HepG2 (cell line): ENCODE data around the gene NKPD1. TPM values are rescaled to one million over a fixed set of nuclear protein-coding genes. Genes with fewer than 3 reads are reported as not detected.

Source experiments
- ELF1 ChIP-seq: sonication (generic); formaldehyde crosslinking; IDR thresholded peaks from 2 replicates; pipeline ENCODE4 v1.4.0; 2020; ENCODE audit warnings: missing genetic modification reagents
- FOXK1 ChIP-seq: sonication (generic); formaldehyde crosslinking; IDR thresholded peaks from 2 replicates; pipeline ENCODE4 v1.4.0; 2020; ENCODE audit warnings: low read depth, missing genetic modification reagents, borderline replicate concordance
- HNF1A ChIP-seq, 2 experiments: sonication (generic) in 1 of 2; formaldehyde crosslinking in 1 of 2; IDR thresholded peaks; 2 replicates each; pipeline versions ENCODE4 v1.4.0 to v1.6.1; 2016 to 2020; ENCODE audit warnings: borderline replicate concordance in 1 of 2, low read depth in 1 of 2, mild to moderate bottlenecking in 1 of 2, missing genetic modification reagents in 1 of 2
- LCORL ChIP-seq, 2 experiments: fragments of 450-650 bp in 1 of 2; sonication (generic) in 1 of 2; formaldehyde crosslinking in 1 of 2; IDR thresholded peaks; 2 replicates each; pipeline versions ENCODE4 v1.5.0 to v1.6.1; 2017 to 2020; ENCODE audit warnings: antibody characterized with exemption in 1 of 2, missing genetic modification reagents in 1 of 2
- NFE2 ChIP-seq: sonication (generic); formaldehyde crosslinking; IDR thresholded peaks from 2 replicates; pipeline ENCODE4 v1.4.0; 2020; ENCODE audit warnings: missing genetic modification reagents
- PRDM10 ChIP-seq: sonication (generic); formaldehyde crosslinking; IDR thresholded peaks from 2 replicates; pipeline ENCODE4 v1.4.0; 2020; ENCODE audit warnings: low read depth, missing genetic modification reagents
- RNF2 ChIP-seq: fragments of 450-650 bp; conservative IDR thresholded peaks from 2 replicates; pipeline ENCODE4 v1.6.1; 2016; ENCODE audit warnings: low read depth
- SMYD3 ChIP-seq: sonication (generic); formaldehyde crosslinking; IDR thresholded peaks from 2 replicates; pipeline ENCODE4 v1.8.1; 2023; ENCODE audit warnings: mild to moderate bottlenecking, missing genetic modification reagents
- SNAPC4 ChIP-seq: sonication (generic); formaldehyde crosslinking; IDR thresholded peaks from 2 replicates; pipeline ENCODE4 v1.4.0; 2020; ENCODE audit warnings: mild to moderate bottlenecking, missing genetic modification reagents
- ZNF3 ChIP-seq: IDR thresholded peaks from 2 replicates; pipeline ENCODE4 v1.7.0; 2017; ENCODE audit warnings: inconsistent platforms
- ZSCAN20 ChIP-seq: sonication (generic); formaldehyde crosslinking; IDR thresholded peaks from 2 replicates; pipeline ENCODE4 v1.4.0; 2020; ENCODE audit warnings: missing genetic modification reagents, mild to moderate bottlenecking, borderline replicate concordance
- polyA plus RNA-seq, 8 experiments: library from polyadenylated mRNA; depleted of rRNA in 3 of 8; stranded (reverse) in 7 of 8; unstranded in 1 of 8; fragments of >200 nt; fragmentation: Illumina TruSeq in 4 of 8; extraction: Trizol in 4 of 8; gene quantifications; 2 replicates each; pipeline versions ENCODE4 v1.2.1 to v1.2.3, GENCODE V29; 2011 to 2016; ENCODE audit warnings: low read depth in 4 of 8, missing spikeins in 1 of 8, mixed read lengths in 1 of 8; ENCODE audit not compliant: insufficient read depth in 1 of 8
- total RNA-seq, 5 experiments: library from RNA; depleted of rRNA; stranded (reverse); fragments of >200 nt; fragmentation: Illumina TruSeq; extraction: Trizol; gene quantifications; 2 replicates each; pipeline ENCODE4 v1.2.3, GENCODE V29; 2016; ENCODE audit warnings: low read depth in 1 of 5

The NKPD1 gene
- total and polyA plus RNA-seq, 2 of the 13 experiments (the other 11 are each of a cell fraction or from before 2014, with no cell fraction given), result 0.03 TPM; not detected in 1

- TF ChIP-seq PRDM10 (CRISPR knock-in tag), result peak; percentile 26; the same call in 1 of the 2 replicates
- no peak for TF ChIP-seq SMYD3 (CRISPR knock-in tag)
- no peak; the same call in 1 of the 2 replicates for TF ChIP-seq ZSCAN20
- TF ChIP-seq ELF1, result peak; percentile 97
- no peak for TF ChIP-seq SNAPC4
- no peak for TF ChIP-seq NFE2 (CRISPR knock-in tag)
- TF ChIP-seq FOXK1 (CRISPR knock-in tag), result peak; percentile 79; the same call in 1 of the 2 replicates
- 0 out of 2 replicates have a peak, but pooled peaks have one; percentile 18 for TF ChIP-seq RNF2
- TF ChIP-seq ZNF3 (CRISPR knock-in tag), result no peak
- no peak for TF ChIP-seq LCORL (IDR thresholded peaks at IDR 0.05)
- TF ChIP-seq LCORL (CRISPR knock-in tag; IDR thresholded peaks at IDR 0.05), result peak; percentile 68; the same call in 1 of the 2 replicates
- TF ChIP-seq HNF1A (IDR thresholded peaks at IDR 0.05; ENCODE audit: low read depth), result 0 out of 2 replicates have a peak, but pooled peaks have one; percentile 13
- no peak for TF ChIP-seq HNF1A (CRISPR knock-in tag; IDR thresholded peaks at IDR 0.05; ENCODE audit: borderline replicate concordance)
Observed at GRCh38 chr19:45178262-45179071, 17.7 kb upstream of the NKPD1 start, which contains the start of gene BLOC1S3 (continued).
